ENCODE data around the gene THRA.

DNA sequence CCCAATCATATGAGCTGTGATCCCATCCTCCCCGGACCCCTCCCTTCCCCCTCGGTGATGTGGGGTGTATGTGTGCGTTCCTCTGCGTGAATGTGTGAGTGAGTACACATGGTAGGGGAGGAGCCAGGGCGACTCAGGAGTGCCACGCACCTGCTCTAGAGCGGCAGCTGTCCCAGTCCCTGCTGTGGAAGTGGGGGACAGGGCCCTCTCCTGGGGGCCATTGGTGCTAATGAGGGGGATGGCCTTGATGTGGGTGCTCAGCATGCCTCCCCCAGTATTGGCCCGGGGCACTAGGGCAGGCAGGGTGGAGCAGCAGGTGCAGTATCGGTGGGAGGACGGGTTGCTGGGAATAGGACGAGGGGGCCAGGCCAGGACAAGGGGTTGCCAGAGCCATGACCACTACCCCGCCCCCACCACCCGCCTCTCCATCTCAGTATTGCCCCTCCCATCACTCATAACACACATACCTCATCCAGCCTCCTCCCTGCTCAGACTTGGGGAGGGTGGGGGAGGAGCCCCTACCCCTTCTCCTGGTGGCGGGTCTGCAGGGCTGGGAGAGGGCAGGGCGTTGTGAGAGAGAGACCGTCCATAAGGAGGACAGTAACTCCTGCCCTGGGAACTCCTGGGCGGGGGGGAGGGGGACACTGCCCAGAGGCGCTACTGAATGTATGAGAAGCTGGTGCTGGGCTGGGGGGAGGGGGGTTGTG is 29.1 kb downstream of the THRA start:
- TF ChIP-seq POLR2AphosphoS5 (IDR thresholded peaks at IDR 0.05; ENCODE audit: low read depth, low read length): no peak
- TF ChIP-seq POLR2A (IDR thresholded peaks at IDR 0.05; ENCODE audit: low read depth, low read length): no peak

Measured in GM12892 (cell line).